BE2C (cell line): ENCODE results near the gene ETFDH.
A peak's percentile ranks its signal among the peaks of the same experiment; 100 is the strongest.
"Not testable (repeated sequence)": the region's sequence is repeated elsewhere in the genome, so short reads cannot be mapped to it uniquely, and the experiment has no call there.

Experiments
- DNase-seq: peaks from one replicate; pipeline ENCODE4 v3.0.0-alpha.2; 2020
- H3K27me3 ChIP-seq: fragments of 250-450 bp; sonication (Bioruptor Pico); 2 replicates; pipeline ENCODE4 v1.5.1; 2020; ENCODE audit warnings: mild to moderate bottlenecking
- H3K36me3 ChIP-seq: fragments of 250-450 bp; sonication (Bioruptor Pico); 2 replicates; pipeline ENCODE4 v1.5.1; 2020; ENCODE audit warnings: mild to moderate bottlenecking
- H3K4me1 ChIP-seq: fragments of 250-450 bp; sonication (Bioruptor Pico); 2 replicates; pipeline ENCODE4 v1.5.1; 2020
- H3K4me3 ChIP-seq: 2 replicates; pipeline ENCODE4 v1.5.1; 2011; ENCODE audit warnings: low read depth, low read length
- H3K9me3 ChIP-seq: fragments of 250-450 bp; sonication (Bioruptor Pico); 2 replicates; pipeline ENCODE4 v1.5.1; 2020
- CTCF ChIP-seq: IDR thresholded peaks from 2 replicates; pipeline ENCODE4 v1.5.1; 2012; ENCODE audit warnings: mild to moderate bottlenecking, low read depth, low read length

ETFDH gene

GRCh38 chr4:158704274-158704673, 32.2 kb downstream of the ETFDH start:
- peaks cover 27% of the 10 kb centered on the region for H3K36me3 ChIP-seq
- H3K4me3 ChIP-seq, result no peak overlapping the region
- no peak for TF ChIP-seq CTCF
- H3K27me3 ChIP-seq, result no peaks in the 10 kb centered on the region
- H3K4me1 ChIP-seq, result no peaks in the 10 kb centered on the region
- no peak for DNase-seq
- no peaks in the 10 kb centered on the region for H3K9me3 ChIP-seq

GRCh38 chr4:158710814-158711213, 38.7 kb downstream of the ETFDH start:
- Histone ChIP-seq H3K4me3 (no peak overlapping the region), H3K9me3 (no peaks in the 10 kb centered on the region), H3K36me3 (peaks cover 77% of the 10 kb centered on the region), H3K4me1 (no peaks in the 10 kb centered on the region), H3K27me3 (no peaks in the 10 kb centered on the region)
- no peak for DNase-seq
- TF ChIP-seq CTCF, result peak; percentile 24

- peaks cover 84% of the 10 kb centered on the region for H3K36me3 ChIP-seq
- H3K27me3 ChIP-seq, H3K9me3 ChIP-seq, H3K4me3 ChIP-seq, DNase-seq, H3K4me1 ChIP-seq: not testable (repeated sequence)
These were observed 40.5 kb downstream of the ETFDH start for GRCh38 chr4:158712622-158713021.

- no peak for TF ChIP-seq CTCF
- Histone ChIP-seq H3K9me3 (no peaks in the 10 kb centered on the region), H3K4me1 (no peaks in the 10 kb centered on the region), H3K36me3 (peaks cover 83% of the 10 kb centered on the region), H3K4me3 (no peak overlapping the region), H3K27me3 (no peaks in the 10 kb centered on the region)
- DNase-seq, result no peak
These were observed 42.8 kb downstream of the ETFDH start for GRCh38 chr4:158714937-158715336.

GRCh38 chr4:158715802-158716201, 43.7 kb downstream of the ETFDH start:
- H3K36me3 ChIP-seq, result peaks cover 81% of the 10 kb centered on the region
- no peak for DNase-seq
- no peak overlapping the region for H3K4me3 ChIP-seq
- no peaks in the 10 kb centered on the region for H3K4me1 ChIP-seq
- H3K9me3 ChIP-seq, result no peaks in the 10 kb centered on the region
- no peaks in the 10 kb centered on the region for H3K27me3 ChIP-seq
- TF ChIP-seq CTCF, result no peak

- peaks cover 41% of the 10 kb centered on the region for H3K36me3 ChIP-seq
- no peak for TF ChIP-seq CTCF
- no peak for DNase-seq
- no peak overlapping the region for H3K4me3 ChIP-seq
- no peaks in the 10 kb centered on the region for H3K4me1 ChIP-seq
- no peaks in the 10 kb centered on the region for H3K27me3 ChIP-seq
- no peaks in the 10 kb centered on the region for H3K9me3 ChIP-seq
These were observed 49.6 kb downstream of the ETFDH start for GRCh38 chr4:158721680-158722079.
